Body of pancreas (tissue), 4 donors: ENCODE results near the gene TRIOBP.

Experiments
- CTCF ChIP-seq, 7 experiments: fragments of 450-650 bp in 4 of 7; fragments of 200-600 bp in 3 of 7; sonication (generic) in 3 of 7; IDR thresholded peaks; one replicate each; pipeline ENCODE4 v1.5.1; 2016 to 2019; ENCODE audit warnings: antibody characterized with exemption in 7 of 7
- POLR2A ChIP-seq, 3 donors: fragments of 450-650 bp; IDR thresholded peaks; one replicate each; pipeline ENCODE4 v1.6.1; 2016; ENCODE audit warnings: antibody characterized with exemption in 3 of 3, mild to moderate bottlenecking in 2 of 3

GRCh38 chr22:37647928-37648327 lies 48.9 kb upstream of the TRIOBP start:
- TF ChIP-seq CTCF (IDR thresholded peaks at IDR 0.05) = no peak
- TF ChIP-seq POLR2A (IDR thresholded peaks at IDR 0.05) = no peak
